A673 (cell line): ENCODE data around the gene SLC7A5.

Source experiments
- EZH2 ChIP-seq: fragments of 200-600 bp; sonication (generic); IDR thresholded peaks from 2 replicates; pipeline ENCODE4 v1.6.1; 2017; ENCODE audit warnings: borderline replicate concordance, low read depth, mild to moderate bottlenecking, mixed read lengths, antibody characterized with exemption, low read length; ENCODE audit not compliant: poor library complexity, severe bottlenecking
- TF ChIP-seq, protein P1 (sequence below): fragments of 300-800, 200-600 bp; sonication (generic); conservative IDR thresholded peaks from 2 replicates; pipeline ENCODE4 v1.5.1; 2017; ENCODE audit warnings: low read depth, mild to moderate bottlenecking, antibody characterized with exemption, low read length, moderate library complexity, mixed read lengths

DNA sequence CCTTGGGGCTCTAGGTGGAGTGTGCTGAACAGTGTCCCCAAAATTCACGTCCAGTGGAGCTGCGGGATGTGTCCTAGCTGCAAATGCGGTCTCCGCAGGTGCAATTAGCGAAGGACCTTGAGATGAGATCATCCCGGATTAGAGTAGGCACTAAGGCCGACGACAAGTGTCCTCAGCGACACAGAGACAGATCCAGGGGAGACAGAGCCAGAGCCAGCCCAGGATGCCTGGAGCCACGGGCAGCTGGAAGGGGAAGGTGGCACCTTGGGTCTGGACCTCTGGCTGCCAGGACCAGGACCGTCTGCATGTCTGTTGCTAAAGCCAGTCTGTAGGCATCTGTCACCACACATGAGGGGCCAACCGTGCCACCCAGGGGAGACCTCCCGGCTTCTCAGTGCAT is 24.5 kb downstream of the SLC7A5 start:
- TF ChIP-seq, protein P1, sequence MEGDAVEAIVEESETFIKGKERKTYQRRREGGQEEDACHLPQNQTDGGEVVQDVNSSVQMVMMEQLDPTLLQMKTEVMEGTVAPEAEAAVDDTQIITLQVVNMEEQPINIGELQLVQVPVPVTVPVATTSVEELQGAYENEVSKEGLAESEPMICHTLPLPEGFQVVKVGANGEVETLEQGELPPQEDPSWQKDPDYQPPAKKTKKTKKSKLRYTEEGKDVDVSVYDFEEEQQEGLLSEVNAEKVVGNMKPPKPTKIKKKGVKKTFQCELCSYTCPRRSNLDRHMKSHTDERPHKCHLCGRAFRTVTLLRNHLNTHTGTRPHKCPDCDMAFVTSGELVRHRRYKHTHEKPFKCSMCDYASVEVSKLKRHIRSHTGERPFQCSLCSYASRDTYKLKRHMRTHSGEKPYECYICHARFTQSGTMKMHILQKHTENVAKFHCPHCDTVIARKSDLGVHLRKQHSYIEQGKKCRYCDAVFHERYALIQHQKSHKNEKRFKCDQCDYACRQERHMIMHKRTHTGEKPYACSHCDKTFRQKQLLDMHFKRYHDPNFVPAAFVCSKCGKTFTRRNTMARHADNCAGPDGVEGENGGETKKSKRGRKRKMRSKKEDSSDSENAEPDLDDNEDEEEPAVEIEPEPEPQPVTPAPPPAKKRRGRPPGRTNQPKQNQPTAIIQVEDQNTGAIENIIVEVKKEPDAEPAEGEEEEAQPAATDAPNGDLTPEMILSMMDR: no peak
- no peak for TF ChIP-seq EZH2
